Transverse colon (tissue), 4 donors: Measurements from ENCODE around the gene TOLLIP. TPM values are rescaled to one million over a fixed set of nuclear protein-coding genes. Genes with fewer than 3 reads are reported as not detected.

Source experiments
- DNase-seq: peaks from one replicate; pipeline ENCODE4 v3.0.0-alpha.2; 2019
- H3K27ac ChIP-seq, 4 donors: fragments of 200-600 bp; sonication (generic); 2 replicates each; pipeline ENCODE4 v1.5.1; 2016 to 2018; ENCODE audit warnings: inconsistent platforms in 4 of 4
- H3K27me3 ChIP-seq: fragments of 200-600 bp; sonication (generic); 2 replicates; pipeline ENCODE4 v1.5.1; 2017; ENCODE audit warnings: inconsistent platforms
- H3K36me3 ChIP-seq, 4 donors: fragments of 200-600 bp; sonication (generic); 2 replicates each; pipeline ENCODE4 v1.5.1; 2017 to 2019; ENCODE audit warnings: inconsistent platforms in 4 of 4
- H3K4me1 ChIP-seq, 4 donors: fragments of 200-600 bp; sonication (generic); 2 replicates each; pipeline ENCODE4 v1.5.1; 2017 to 2020; ENCODE audit warnings: inconsistent platforms in 4 of 4
- H3K4me3 ChIP-seq, 4 donors: fragments of 200-600 bp; sonication (generic); 1 replicate in 1 of 4; 2 replicates in 3 of 4; pipeline versions ENCODE4 v1.5.1 to v1.6.1; 2017 to 2019; ENCODE audit warnings: inconsistent platforms in 4 of 4
- H3K9me3 ChIP-seq, 2 donors: fragments of 200-600 bp; sonication (generic); 2 replicates each; pipeline ENCODE4 v1.5.1; 2017 to 2019; ENCODE audit warnings: inconsistent platforms in 2 of 2
- CTCF ChIP-seq, 5 experiments: fragments of 200-600 bp in 3 of 5; fragments of 450-650 bp in 2 of 5; sonication (generic) in 3 of 5; IDR thresholded peaks; 1 replicate in 2 of 5; 2 replicates in 3 of 5; pipeline ENCODE4 v1.5.1; 2016 to 2017; ENCODE audit warnings: antibody characterized with exemption in 5 of 5, inconsistent platforms in 3 of 5, mild to moderate bottlenecking in 2 of 5, moderate library complexity in 1 of 5
- EP300 ChIP-seq: sonication (generic); formaldehyde crosslinking; IDR thresholded peaks from one replicate; pipeline ENCODE4 v1.6.1; 2017; ENCODE audit warnings: antibody characterized with exemption, low read depth
- POLR2A ChIP-seq: fragments of 450-650 bp; IDR thresholded peaks from one replicate; pipeline ENCODE4 v1.6.1; 2016; ENCODE audit warnings: antibody characterized with exemption, mild to moderate bottlenecking, moderate library complexity
- POLR2AphosphoS5 ChIP-seq, 3 donors: sonication (generic); formaldehyde crosslinking; IDR thresholded peaks; one replicate each; pipeline ENCODE4 v1.6.1; 2016; ENCODE audit warnings: antibody characterized with exemption in 3 of 3
- WGBS, 2 donors: methylation state at CpG; one replicate each; pipeline ENCODE4 v1.1.5; 2018; ENCODE audit warnings: low coverage in 1 of 2; 5-methylcytosine and 5-hydroxymethylcytosine counted together
- in situ Hi-C, 4 donors: fragments of 200-750 bp; cut with MboI; loops; one replicate each; pipeline versions ENCODE4 v1.15.0 to v1.15.1; 2017; ENCODE audit warnings: low sequenced_read_pairs in 3 of 4, low pct_ligation_motif_present in 1 of 4, low pct_unique_long_range_greater_than_20kb in 1 of 4
- intact Hi-C: fragments of 100-400 bp; cut with DNase I; formaldehyde crosslinking; loops from one replicate; pipeline ENCODE4 v1.15.1; 2023; ENCODE audit warnings: low total_unique reads
- total RNA-seq, 4 donors: library from RNA; depleted of rRNA; stranded (reverse); fragments of >200 nt; gene quantifications; one replicate each; pipeline ENCODE4 v1.1.0, GENCODE V29; 2016

The TOLLIP gene
- total RNA-seq, 4 donors from 2014 or later, result 25.9 to 132 (median 50.4) TPM

DNA sequence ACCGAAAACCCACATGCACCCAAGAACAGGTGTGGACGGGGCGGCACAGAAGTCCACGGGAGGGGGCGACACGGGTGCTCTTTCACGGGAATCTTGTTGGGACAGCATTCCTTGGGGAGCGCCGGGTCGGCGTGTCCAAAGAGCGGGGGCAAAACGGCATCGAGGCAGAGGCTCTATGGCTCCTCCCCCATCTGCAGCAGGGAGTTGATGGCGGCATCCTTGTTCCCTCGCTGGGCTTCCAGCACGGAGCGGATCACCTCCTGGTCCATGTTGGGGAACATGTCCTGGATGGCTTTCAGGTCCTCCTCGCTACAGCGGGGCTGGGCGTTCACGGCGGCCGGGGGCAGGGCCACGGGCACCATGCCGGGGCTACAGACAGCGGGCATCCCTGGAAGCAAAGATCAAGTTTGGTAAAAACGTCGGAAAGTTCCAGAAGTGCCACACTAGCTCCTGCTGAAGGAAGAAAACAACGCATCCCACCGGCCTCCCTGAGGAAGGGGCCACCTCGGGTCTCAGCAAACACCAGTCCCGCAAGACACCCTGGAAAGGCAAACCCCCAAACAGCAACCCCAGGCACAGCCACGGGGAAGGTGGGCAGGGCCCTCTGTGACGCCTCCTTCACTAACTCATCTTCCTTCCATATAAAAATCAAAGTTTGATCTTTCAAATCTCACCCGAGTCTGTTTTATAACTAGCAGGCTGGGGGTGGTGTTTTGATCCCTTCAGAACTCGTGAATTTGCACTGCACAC, 32.4 kb downstream of the TOLLIP start:
- H3K27me3 ChIP-seq, result no peaks in the 10 kb centered on the region
- H3K27ac ChIP-seq, result no peak overlapping the region
- intact Hi-C loops (no loop called here), in situ Hi-C loops (loop anchor here in 3 of 4 donors (25.0 kb wide), 1 partner anchor 235 kb away; no protein-coding TSS in a partner anchor)
- 90% methylated on average over 37 of the region's 37 CpGs; no CpG with 5 or more reads in 1 of the 2 donors for WGBS, 2 donors
- H3K36me3 ChIP-seq, result peaks cover 0 to 17% (median 4%) of the 10 kb centered on the region in 4 donors
- no peak overlapping the region for H3K4me3 ChIP-seq
- no peaks in the 10 kb centered on the region for H3K9me3 ChIP-seq
- no peak for DNase-seq
- no peaks in the 10 kb centered on the region for H3K4me1 ChIP-seq
- TF ChIP-seq CTCF (IDR thresholded peaks at IDR 0.05) (no peak), EP300 (no peak), POLR2AphosphoS5 (IDR thresholded peaks at IDR 0.05) (no peak), POLR2A (no peak)

- no peak for DNase-seq
- TF ChIP-seq EP300 (no peak), CTCF (IDR thresholded peaks at IDR 0.05) (no peak), POLR2A (no peak)
- Histone ChIP-seq H3K36me3 (peaks cover 0 to 9% (median under 1%) of the 10 kb centered on the region in 4 donors), H3K27me3 (no peaks in the 10 kb centered on the region), H3K4me3 (no peak overlapping the region), H3K9me3 (no peaks in the 10 kb centered on the region), H3K27ac (no peak overlapping the region), H3K4me1 (no peaks in the 10 kb centered on the region)
- 71 to 90% methylated on average over 5 to 20 of the region's 32 CpGs for WGBS, 2 donors
- intact Hi-C loops (no loop called here), in situ Hi-C loops (loop anchor here in 3 of 4 donors (25.0 kb wide), 1 partner anchor 236 kb away; no protein-coding TSS in a partner anchor)
These were observed 33.2 kb downstream of the TOLLIP start for GRCh38 chr11:1276041-1276790.

DNA sequence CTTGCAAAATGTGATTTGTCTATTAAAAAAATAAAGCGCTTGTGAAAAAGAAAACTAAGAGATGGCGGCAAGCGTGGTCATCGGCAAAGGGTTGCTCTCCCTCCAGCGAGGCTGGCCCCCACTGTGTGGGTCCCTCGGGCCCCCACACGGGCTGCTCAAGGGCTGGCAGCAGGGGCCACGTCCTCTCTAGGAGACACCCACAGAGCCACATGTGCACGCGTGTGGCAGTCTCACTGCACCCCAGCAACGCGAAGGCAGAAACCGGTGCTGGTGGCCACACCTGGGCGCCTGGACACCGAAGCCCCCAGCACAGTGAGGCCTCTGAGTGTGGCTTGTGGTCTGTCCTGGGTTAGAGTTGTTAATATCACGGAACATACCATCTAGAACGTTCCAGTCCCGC, 34.4 kb downstream of the TOLLIP start:
- 80 to 94% methylated on average over 5 to 18 of the region's 18 CpGs for WGBS, 2 donors
- in situ Hi-C loops, result loop anchor here in 3 of 4 donors (25.0 kb wide), 1 partner anchor 237 kb away; no protein-coding TSS in a partner anchor
- no peaks in the 10 kb centered on the region for H3K9me3 ChIP-seq
- intact Hi-C loops, result no loop called here
- H3K27me3 ChIP-seq, result no peaks in the 10 kb centered on the region
- no peak overlapping the region for H3K27ac ChIP-seq
- H3K36me3 ChIP-seq, result peaks cover 0 to 9% (median 0%) of the 10 kb centered on the region in 4 donors
- H3K4me1 ChIP-seq, result no peaks in the 10 kb centered on the region
- H3K4me3 ChIP-seq, result no peak overlapping the region
- TF ChIP-seq POLR2A (no peak), EP300 (no peak), POLR2AphosphoS5 (IDR thresholded peaks at IDR 0.05) (no peak), CTCF (IDR thresholded peaks at IDR 0.05) (no peak)
- no peak for DNase-seq

- intact Hi-C loops, result no loop called here
- no peak overlapping the region for H3K27ac ChIP-seq
- in situ Hi-C loops, result no loop called here
- no peak for DNase-seq
- H3K4me1 ChIP-seq, result no peaks in the 10 kb centered on the region
- no peak overlapping the region for H3K4me3 ChIP-seq
- WGBS, 2 donors, result 86% methylated on average over 14 of the region's 14 CpGs; no CpG with 5 or more reads in 1 of the 2 donors
- H3K36me3 ChIP-seq, result peaks cover 0 to 9% (median 0%) of the 10 kb centered on the region in 4 donors
- H3K9me3 ChIP-seq, result no peaks in the 10 kb centered on the region
- TF ChIP-seq POLR2AphosphoS5 (IDR thresholded peaks at IDR 0.05), result no peak
- TF ChIP-seq EP300, result no peak
- no peaks in the 10 kb centered on the region for H3K27me3 ChIP-seq
These were observed 34.9 kb downstream of the TOLLIP start for GRCh38 chr11:1274501-1274900.
